H1 (cell line): ENCODE results near the gene STAC2. TPM values are rescaled to one million over a fixed set of nuclear protein-coding genes. Genes with fewer than 3 reads are reported as not detected.

Experiments
- CTCF ChIA-PET: fragments of 300-600 bp; sonication (Branson Sonifier 250); formaldehyde crosslinking; loops from one replicate; lab custom pipeline; 2021; ENCODE audit not compliant: partially characterized antibody; lab: Charles Lee
- POLR2A ChIA-PET: fragments of 300-600 bp; sonication (Branson Sonifier 250); formaldehyde crosslinking; loops from one replicate; lab custom pipeline; 2021; ENCODE audit warnings: inconsistent platforms; ENCODE audit not compliant: partially characterized antibody; lab: Charles Lee
- DNase-seq, 2 experiments: peaks; one replicate each; pipeline versions ENCODE4 v3.0.0 to v3.0.0-alpha.2; 2010 to 2022; ENCODE audit warnings: low spot score in 2 of 2, low read depth in 1 of 2, mixed read lengths in 1 of 2
- FAIRE-seq: peaks from 2 replicates; lab custom pipeline; 2011; peaks lifted over from hg19 to GRCh38; lab: Jason Lieb, UNC
- H2AFZ ChIP-seq: 2 replicates; pipeline ENCODE4 v1.8.1; 2012; ENCODE audit warnings: low read length, inconsistent platforms
- H2AK5ac ChIP-seq: 2 replicates; pipeline ENCODE4 v1.6.1; 2013; ENCODE audit warnings: low read depth, low read length
- H2BK120ac ChIP-seq: replicated peaks from 2 replicates; pipeline ENCODE3; 2013; ENCODE audit warnings: low read depth, low read length, inconsistent platforms
- H2BK12ac ChIP-seq: 2 replicates; pipeline ENCODE4 v1.6.1; 2013; ENCODE audit warnings: low read depth, low read length
- H2BK15ac ChIP-seq: 2 replicates; pipeline ENCODE4 v1.6.1; 2013; ENCODE audit warnings: low read length
- H2BK20ac ChIP-seq: 2 replicates; pipeline ENCODE4 v1.6.1; 2013; ENCODE audit warnings: low read length
- H2BK5ac ChIP-seq: 2 replicates; pipeline ENCODE4 v1.6.1; 2013; ENCODE audit warnings: low read depth, low read length
- H3K14ac ChIP-seq: 2 replicates; pipeline ENCODE4 v1.6.1; 2013; ENCODE audit warnings: inconsistent platforms; ENCODE audit not compliant: insufficient read length
- H3K18ac ChIP-seq: 2 replicates; pipeline ENCODE4 v1.6.1; 2013; ENCODE audit warnings: low read length; ENCODE audit errors: extremely low read depth
- H3K23ac ChIP-seq: 2 replicates; pipeline ENCODE4 v1.6.1; 2013; ENCODE audit warnings: inconsistent platforms; ENCODE audit not compliant: insufficient read length
- H3K23me2 ChIP-seq: 2 replicates; pipeline ENCODE4 v1.6.1; 2013; ENCODE audit warnings: low read depth, low read length
- H3K27ac ChIP-seq: 2 replicates; pipeline ENCODE4 v1.6.1; 2011; ENCODE audit warnings: low read depth, low read length, inconsistent platforms
- H3K27me3 ChIP-seq, 4 experiments: replicated peaks in 1 of 4; 1 replicate in 1 of 4; 2 replicates in 3 of 4; pipeline versions ENCODE4 v1.6.1 to v1.8.1; 2011 to 2013; ENCODE audit warnings: low read length in 3 of 4, mild to moderate bottlenecking in 3 of 4, inconsistent platforms in 2 of 4, mixed read lengths in 2 of 4, moderate library complexity in 1 of 4; ENCODE audit not compliant: control insufficient read depth in 3 of 4, insufficient read depth in 3 of 4; ENCODE audit errors: extremely low read depth in 1 of 4
- H3K36me3 ChIP-seq, 4 experiments: 2 replicates each; pipeline versions ENCODE4 v1.6.1 to v1.8.1; 2011 to 2013; ENCODE audit warnings: mild to moderate bottlenecking in 4 of 4, low read length in 3 of 4, moderate library complexity in 2 of 4, control low read depth in 1 of 4, inconsistent platforms in 1 of 4; ENCODE audit not compliant: insufficient read depth in 4 of 4, control insufficient read depth in 2 of 4
- H3K4ac ChIP-seq: replicated peaks from 2 replicates; pipeline ENCODE3; 2013; ENCODE audit warnings: low read length, low read depth, mixed read lengths, inconsistent platforms; ENCODE audit not compliant: insufficient read length
- H3K4me1 ChIP-seq, 4 experiments: replicated peaks in 1 of 4; 1 replicate in 1 of 4; 2 replicates in 3 of 4; pipeline versions ENCODE4 v1.6.1 to v1.8.1; 2011 to 2013; ENCODE audit warnings: low read length in 3 of 4, inconsistent platforms in 2 of 4, mixed read lengths in 1 of 4; ENCODE audit not compliant: insufficient read depth in 4 of 4, control insufficient read depth in 3 of 4
- H3K4me2 ChIP-seq, 2 experiments: 2 replicates each; pipeline versions ENCODE4 v1.6.1 to v1.8.1; 2011 to 2013; ENCODE audit warnings: low read depth in 2 of 2, low read length in 2 of 2, control low read depth in 1 of 2, inconsistent platforms in 1 of 2, mild to moderate bottlenecking in 1 of 2; ENCODE audit not compliant: insufficient read depth in 1 of 2
- H3K4me3 ChIP-seq, 4 experiments: fragments of 200-600, 300-600 bp in 1 of 4; sonication (generic), shearing (Covaris generic), sonication (Bioruptor Twin) in 1 of 4; 2 replicates each; pipeline versions ENCODE4 v1.5.1 to v1.8.1; 2011 to 2016; ENCODE audit warnings: low read length in 4 of 4, low read depth in 3 of 4, control low read depth in 2 of 4, inconsistent platforms in 2 of 4, mild to moderate bottlenecking in 2 of 4, mixed read lengths in 1 of 4, moderate library complexity in 1 of 4; ENCODE audit not compliant: insufficient read depth in 2 of 4; ENCODE audit errors: extremely low read depth in 1 of 4
- H3K56ac ChIP-seq: replicated peaks from 2 replicates; pipeline ENCODE3; 2013; ENCODE audit warnings: low read depth, mild to moderate bottlenecking, mixed read lengths, low read length, inconsistent platforms; ENCODE audit not compliant: insufficient read length
- H3K79me1 ChIP-seq: 2 replicates; pipeline ENCODE4 v1.6.1; 2013; ENCODE audit warnings: low read depth, low read length, control low read depth
- H3K79me2 ChIP-seq, 2 experiments: 2 replicates each; pipeline versions ENCODE4 v1.6.1 to v1.8.1; 2012 to 2013; ENCODE audit warnings: low read length in 2 of 2, mild to moderate bottlenecking in 2 of 2, inconsistent platforms in 1 of 2; ENCODE audit not compliant: insufficient read depth in 2 of 2, control insufficient read depth in 1 of 2
- H3K9ac ChIP-seq, 4 experiments: replicated peaks in 1 of 4; 1 replicate in 1 of 4; 2 replicates in 3 of 4; pipeline versions ENCODE4 v1.6.1 to v1.8.1; 2011 to 2013; ENCODE audit warnings: low read depth in 3 of 4, low read length in 3 of 4, control low read depth in 2 of 4, mild to moderate bottlenecking in 2 of 4, moderate library complexity in 2 of 4, inconsistent platforms in 1 of 4; ENCODE audit errors: extremely low read depth in 1 of 4
- H3K9me3 ChIP-seq, 2 experiments: 2 replicates each; pipeline versions ENCODE4 v1.6.1 to v1.8.1; 2012 to 2013; ENCODE audit warnings: mild to moderate bottlenecking in 2 of 2, moderate library complexity in 2 of 2, control low read depth in 1 of 2, inconsistent platforms in 1 of 2, low read depth in 1 of 2, low read length in 1 of 2, mixed read lengths in 1 of 2; ENCODE audit not compliant: insufficient read depth in 2 of 2
- H4K20me1 ChIP-seq, 2 experiments: replicated peaks in 1 of 2; 2 replicates each; pipeline versions ENCODE3 to v1.8.1; 2011 to 2013; ENCODE audit warnings: inconsistent platforms in 2 of 2, low read length in 2 of 2, mild to moderate bottlenecking in 1 of 2; ENCODE audit not compliant: insufficient read depth in 2 of 2, control insufficient read depth in 1 of 2
- H4K5ac ChIP-seq: 2 replicates; pipeline ENCODE4 v1.6.1; 2013; ENCODE audit warnings: low read length, low read depth, mixed read lengths, inconsistent platforms; ENCODE audit not compliant: insufficient read length
- H4K8ac ChIP-seq: 2 replicates; pipeline ENCODE4 v1.8.0; 2013; ENCODE audit warnings: mild to moderate bottlenecking, moderate library complexity, low read length, inconsistent platforms; ENCODE audit not compliant: insufficient read depth; ENCODE audit errors: extremely low read depth
- H4K91ac ChIP-seq: replicated peaks from 2 replicates; pipeline ENCODE3; 2013; ENCODE audit warnings: low read length, mixed read lengths, inconsistent platforms; ENCODE audit not compliant: insufficient read length
- CHD1 ChIP-seq: IDR thresholded peaks from 2 replicates; pipeline ENCODE4 v1.6.1; 2012; ENCODE audit warnings: low read depth, low read length, improper control_type of control experiment
- CHD2 ChIP-seq: IDR thresholded peaks from 2 replicates; pipeline ENCODE4 v1.6.1; 2012; ENCODE audit warnings: low read length, improper control_type of control experiment
- EP300 ChIP-seq, 2 experiments: IDR thresholded peaks; 1 replicate in 1 of 2; 2 replicates in 1 of 2; pipeline ENCODE4 v1.6.1; 2011 to 2012; ENCODE audit warnings: low read depth in 2 of 2, low read length in 2 of 2, mild to moderate bottlenecking in 2 of 2, borderline replicate concordance in 1 of 2, inconsistent platforms in 1 of 2, moderate library complexity in 1 of 2
- JUND ChIP-seq: IDR thresholded peaks from 2 replicates; pipeline ENCODE4 v1.6.1; 2011; ENCODE audit warnings: mild to moderate bottlenecking, improper control_type of control experiment, low read length
- SRF ChIP-seq: IDR thresholded peaks from 2 replicates; pipeline ENCODE4 v1.6.1; 2011; ENCODE audit warnings: mild to moderate bottlenecking, low read depth, low read length, moderate library complexity
- WGBS, 2 experiments: shearing (Covaris generic) in 1 of 2; methylation state at CpG; one replicate each; pipeline versions ENCODE4 v1.1.6 to v1.1.7; 2013 to 2015; ENCODE audit warnings: low lambda C conversion rate in 2 of 2, mixed read lengths in 2 of 2, inconsistent platforms in 1 of 2, low coverage in 1 of 2, missing lambda C conversion rate in 1 of 2; ENCODE audit not compliant: insufficient replicate concordance in 2 of 2, insufficient coverage in 1 of 2, insufficient read length in 1 of 2; ENCODE audit errors: extremely low coverage in 1 of 2, missing lambda C conversion rate in 1 of 2; 5-methylcytosine and 5-hydroxymethylcytosine counted together
- polyA plus RNA-seq, 7 experiments: library from polyadenylated mRNA; depleted of rRNA in 3 of 7; stranded (reverse) in 5 of 7; unstranded in 2 of 7; fragments of >200 nt in 5 of 7; fragments of 200-250 nt in 2 of 7; gene quantifications; 1 replicate in 5 of 7; 2 replicates in 1 of 7; 4 replicates in 1 of 7; pipeline versions ENCODE4 v1.2.1 to v1.2.3, GENCODE V29; 2011 to 2013; ENCODE audit warnings: missing spikeins in 2 of 7, mixed read lengths in 2 of 7
- total RNA-seq: library from RNA; stranded (reverse); fragmentation: NEBNext Ultra II Directional; extraction: Animal tissue kit (Norgen Biotek cat#: 25700); gene quantifications from 2 replicates; pipeline ENCODE4 v1.2.1, GENCODE V29; 2021
- TF ChIP-seq, protein P1 (sequence below): IDR thresholded peaks from 2 replicates; pipeline ENCODE4 v1.6.1; 2012; ENCODE audit warnings: inconsistent platforms

The STAC2 gene
- total and polyA plus RNA-seq, 2 of the 8 experiments (the other 6 are each of a cell fraction or from before 2014, with no cell fraction given), result 1.5 to 6.0 TPM

DNA sequence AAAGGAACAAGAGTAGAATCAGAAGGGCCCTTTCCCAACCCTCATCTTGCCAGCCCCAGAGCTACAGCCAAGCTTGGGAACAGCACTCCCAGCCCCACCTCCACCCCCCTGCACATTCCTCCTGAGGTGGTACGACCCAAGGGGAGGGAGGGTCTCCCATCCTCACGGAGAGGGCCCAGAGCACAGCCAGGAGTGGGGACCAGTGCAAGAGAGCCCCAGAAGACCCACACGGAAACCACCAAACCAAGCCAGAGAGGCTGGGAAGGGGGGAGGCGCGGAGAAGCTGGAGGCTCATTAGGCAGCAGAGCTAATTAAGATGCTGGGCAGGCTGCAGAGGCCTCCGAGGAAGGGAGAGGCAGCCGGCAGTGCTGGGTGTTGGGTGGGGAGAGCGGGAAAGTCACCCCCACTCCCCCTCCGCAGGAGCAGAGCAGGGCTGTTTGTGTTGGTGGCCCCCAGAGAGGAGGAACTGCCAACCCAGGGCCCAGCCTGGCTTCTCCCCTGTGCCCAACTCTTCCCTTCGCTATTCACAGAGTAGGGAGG is 30.7 kb downstream of the STAC2 start:
- Histone ChIP-seq H2BK12ac (no peak overlapping the region), H3K4me1 (peaks cover 4 to 27% (median 23%) of the 10 kb centered on the region in 4 experiments), H2BK120ac (no peak overlapping the region), H2AFZ (no peak overlapping the region), H3K56ac (no peak overlapping the region)
- TF ChIP-seq JUND, result peak; percentile 57; the same call in 1 of the 2 replicates
- TF ChIP-seq SRF, result no peak
- TF ChIP-seq, protein P1, sequence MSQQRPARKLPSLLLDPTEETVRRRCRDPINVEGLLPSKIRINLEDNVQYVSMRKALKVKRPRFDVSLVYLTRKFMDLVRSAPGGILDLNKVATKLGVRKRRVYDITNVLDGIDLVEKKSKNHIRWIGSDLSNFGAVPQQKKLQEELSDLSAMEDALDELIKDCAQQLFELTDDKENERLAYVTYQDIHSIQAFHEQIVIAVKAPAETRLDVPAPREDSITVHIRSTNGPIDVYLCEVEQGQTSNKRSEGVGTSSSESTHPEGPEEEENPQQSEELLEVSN, result no peak
- peak in 1 of 2 experiments; percentile 58; a peak in 1 of 3 replicates for TF ChIP-seq EP300 (IDR thresholded peaks at IDR 0.05; ENCODE audit: borderline replicate concordance in 1 of 2, low read depth in 2 of 2, low read length in 2 of 2)
- TF ChIP-seq CHD1, result peak; percentile 57; the same call in 1 of the 2 replicates
- TF ChIP-seq CHD2, result no peak
- TF ChIP-seq, all 59 proteins: peak for 3
- H4K20me1 ChIP-seq, result peaks cover 2 to 27% of the 10 kb centered on the region in 2 experiments
- no peak overlapping the region for H4K5ac ChIP-seq
- H3K23me2 ChIP-seq, result peaks cover 6% of the 10 kb centered on the region; the same call in 1 of the 2 replicates
- H2BK15ac ChIP-seq, result peak overlapping the region; percentile 6; the same call in 1 of the 2 replicates
- H3K23ac ChIP-seq, result no peak overlapping the region
- H3K36me3 ChIP-seq, result peaks cover 5 to 30% (median 18%) of the 10 kb centered on the region in 4 experiments; a peak in 7 of 8 replicates
- POLR2A ChIA-PET, result interaction anchor here (1.1 to 5.9 kb wide), 5 partner anchors 10 to 266 kb away, joined by 4 to 51 read pairs (median 5); partner anchors contain the start of gene CDK12
- H3K4ac ChIP-seq, result no peak overlapping the region
- H3K4me2 ChIP-seq, result peak overlapping the region; percentile 80 to 82
- H3K79me1 ChIP-seq, result peaks cover 19% of the 10 kb centered on the region
- DNase-seq (no peak), FAIRE-seq (no peak)
- no peaks in the 10 kb centered on the region for H3K27me3 ChIP-seq
- H3K79me2 ChIP-seq, result peaks cover 0 to 35% of the 10 kb centered on the region in 2 experiments; a peak in 2 of 4 replicates
- 46% methylated on average over 10 of the region's 10 CpGs; no CpG with 5 or more reads in 1 of the 2 experiments for WGBS, 2 experiments
- H3K27ac ChIP-seq, result 0 out of 2 replicates have a peak overlapping the region, but pooled peaks have one; percentile 32
- H2BK5ac ChIP-seq, result peak overlapping the region; percentile 21; the same call in 1 of the 2 replicates
- H2AK5ac ChIP-seq, result no peak overlapping the region
- H3K14ac ChIP-seq, result no peak overlapping the region
- CTCF ChIA-PET, result interaction anchor here (0.7 to 3.8 kb wide), 27 partner anchors 9 to 559 kb away, joined by 3 to 24 read pairs (median 6); no protein-coding TSS in a partner anchor
- peak overlapping the region; percentile 8 to 89 (median 27); a peak in 5 of 8 replicates for H3K4me3 ChIP-seq
- H4K91ac ChIP-seq, result no peak overlapping the region
- H2BK20ac ChIP-seq, result peak overlapping the region; percentile 29; the same call in 1 of the 2 replicates
- H3K18ac ChIP-seq, result peak overlapping the region; percentile 21; the same call in 1 of the 2 replicates
- no peak overlapping the region for H3K9ac ChIP-seq
- no peak overlapping the region for H4K8ac ChIP-seq
- H3K9me3 ChIP-seq, result no peaks in the 10 kb centered on the region
